HEK293 (cell line): Measurements from ENCODE around the gene RMND5B.

Source experiments
- CTCF ChIP-seq: fragments of 450-650 bp; formaldehyde crosslinking; IDR thresholded peaks from 2 replicates; pipeline ENCODE4 v1.5.1; 2016; ENCODE audit warnings: missing biosample characterization, missing genetic modification characterization
- ZNF747 ChIP-seq: fragments of 450-650 bp; formaldehyde crosslinking; IDR thresholded peaks from 2 replicates; pipeline ENCODE4 v1.5.1; 2016; ENCODE audit warnings: missing biosample characterization, missing genetic modification characterization
- TF ChIP-seq, protein P1 (sequence below): fragments of 450-650 bp; formaldehyde crosslinking; IDR thresholded peaks from 2 replicates; pipeline ENCODE4 v1.5.1; 2017; ENCODE audit warnings: missing biosample characterization, missing genetic modification characterization
- TF ChIP-seq, protein P2 (sequence below): fragments of 450-650 bp; formaldehyde crosslinking; IDR thresholded peaks from 2 replicates; pipeline ENCODE4 v1.5.1; 2016; ENCODE audit warnings: missing biosample characterization, missing genetic modification characterization

GRCh38 chr5:178083922-178084321 is 46.9 kb upstream of the RMND5B start:
- TF ChIP-seq, protein P1, sequence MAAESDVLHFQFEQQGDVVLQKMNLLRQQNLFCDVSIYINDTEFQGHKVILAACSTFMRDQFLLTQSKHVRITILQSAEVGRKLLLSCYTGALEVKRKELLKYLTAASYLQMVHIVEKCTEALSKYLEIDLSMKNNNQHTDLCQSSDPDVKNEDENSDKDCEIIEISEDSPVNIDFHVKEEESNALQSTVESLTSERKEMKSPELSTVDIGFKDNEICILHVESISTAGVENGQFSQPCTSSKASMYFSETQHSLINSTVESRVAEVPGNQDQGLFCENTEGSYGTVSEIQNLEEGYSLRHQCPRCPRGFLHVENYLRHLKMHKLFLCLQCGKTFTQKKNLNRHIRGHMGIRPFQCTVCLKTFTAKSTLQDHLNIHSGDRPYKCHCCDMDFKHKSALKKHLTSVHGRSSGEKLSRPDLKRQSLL: no peak
- TF ChIP-seq CTCF (tag by site-specific recombination) (no peak), ZNF747 (no peak)
- TF ChIP-seq, protein P2, sequence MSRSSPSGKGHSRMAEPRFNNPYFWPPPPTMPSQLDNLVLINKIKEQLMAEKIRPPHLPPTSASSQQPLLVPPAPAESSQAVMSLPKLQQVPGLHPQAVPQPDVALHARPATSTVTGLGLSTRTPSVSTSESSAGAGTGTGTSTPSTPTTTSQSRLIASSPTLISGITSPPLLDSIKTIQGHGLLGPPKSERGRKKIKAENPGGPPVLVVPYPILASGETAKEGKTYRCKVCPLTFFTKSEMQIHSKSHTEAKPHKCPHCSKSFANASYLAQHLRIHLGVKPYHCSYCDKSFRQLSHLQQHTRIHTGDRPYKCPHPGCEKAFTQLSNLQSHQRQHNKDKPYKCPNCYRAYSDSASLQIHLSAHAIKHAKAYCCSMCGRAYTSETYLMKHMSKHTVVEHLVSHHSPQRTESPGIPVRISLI: no peak
